NCI-H2227 treated with DMSO at 0.1 percent for 48 hours (cell line): ENCODE data around the gene FGD5.
A peak's percentile ranks its signal among the peaks of the same experiment; 100 is the strongest.

Source experiments
- DNase-seq: peaks from one replicate; lab custom pipeline; 2025; lab: John Stamatoyannopoulos, UW

Gene FGD5, protein sequence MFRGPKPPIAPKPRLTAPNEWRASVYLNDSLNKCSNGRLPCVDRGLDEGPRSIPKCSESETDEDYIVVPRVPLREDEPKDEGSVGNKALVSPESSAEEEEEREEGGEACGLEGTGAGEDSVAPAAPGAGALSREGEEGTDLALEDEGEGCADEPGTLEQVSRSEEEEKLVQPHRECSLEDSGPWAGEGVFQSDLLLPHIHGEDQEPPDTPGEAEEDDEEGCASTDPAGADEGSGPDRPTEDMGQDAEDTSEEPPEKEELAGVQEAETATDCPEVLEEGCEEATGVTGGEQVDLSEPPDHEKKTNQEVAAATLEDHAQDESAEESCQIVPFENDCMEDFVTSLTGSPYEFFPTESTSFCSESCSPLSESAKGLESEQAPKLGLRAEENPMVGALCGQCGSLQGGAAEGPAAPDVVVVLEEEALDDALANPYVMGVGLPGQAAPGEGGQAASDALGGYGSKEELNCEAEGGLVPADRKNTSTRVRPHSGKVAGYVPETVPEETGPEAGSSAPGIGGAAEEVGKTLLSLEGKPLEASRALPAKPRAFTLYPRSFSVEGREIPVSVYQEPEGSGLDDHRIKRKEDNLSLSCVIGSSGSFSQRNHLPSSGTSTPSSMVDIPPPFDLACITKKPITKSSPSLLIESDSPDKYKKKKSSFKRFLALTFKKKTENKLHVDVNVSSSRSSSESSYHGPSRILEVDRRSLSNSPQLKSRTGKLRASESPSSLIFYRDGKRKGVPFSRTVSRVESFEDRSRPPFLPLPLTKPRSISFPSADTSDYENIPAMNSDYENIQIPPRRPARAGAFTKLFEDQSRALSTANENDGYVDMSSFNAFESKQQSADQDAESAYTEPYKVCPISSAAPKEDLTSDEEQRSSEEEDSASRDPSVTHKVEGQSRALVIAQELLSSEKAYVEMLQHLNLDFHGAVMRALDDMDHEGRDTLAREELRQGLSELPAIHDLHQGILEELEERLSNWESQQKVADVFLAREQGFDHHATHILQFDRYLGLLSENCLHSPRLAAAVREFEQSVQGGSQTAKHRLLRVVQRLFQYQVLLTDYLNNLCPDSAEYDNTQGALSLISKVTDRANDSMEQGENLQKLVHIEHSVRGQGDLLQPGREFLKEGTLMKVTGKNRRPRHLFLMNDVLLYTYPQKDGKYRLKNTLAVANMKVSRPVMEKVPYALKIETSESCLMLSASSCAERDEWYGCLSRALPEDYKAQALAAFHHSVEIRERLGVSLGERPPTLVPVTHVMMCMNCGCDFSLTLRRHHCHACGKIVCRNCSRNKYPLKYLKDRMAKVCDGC (N-terminal part only)

DNA sequence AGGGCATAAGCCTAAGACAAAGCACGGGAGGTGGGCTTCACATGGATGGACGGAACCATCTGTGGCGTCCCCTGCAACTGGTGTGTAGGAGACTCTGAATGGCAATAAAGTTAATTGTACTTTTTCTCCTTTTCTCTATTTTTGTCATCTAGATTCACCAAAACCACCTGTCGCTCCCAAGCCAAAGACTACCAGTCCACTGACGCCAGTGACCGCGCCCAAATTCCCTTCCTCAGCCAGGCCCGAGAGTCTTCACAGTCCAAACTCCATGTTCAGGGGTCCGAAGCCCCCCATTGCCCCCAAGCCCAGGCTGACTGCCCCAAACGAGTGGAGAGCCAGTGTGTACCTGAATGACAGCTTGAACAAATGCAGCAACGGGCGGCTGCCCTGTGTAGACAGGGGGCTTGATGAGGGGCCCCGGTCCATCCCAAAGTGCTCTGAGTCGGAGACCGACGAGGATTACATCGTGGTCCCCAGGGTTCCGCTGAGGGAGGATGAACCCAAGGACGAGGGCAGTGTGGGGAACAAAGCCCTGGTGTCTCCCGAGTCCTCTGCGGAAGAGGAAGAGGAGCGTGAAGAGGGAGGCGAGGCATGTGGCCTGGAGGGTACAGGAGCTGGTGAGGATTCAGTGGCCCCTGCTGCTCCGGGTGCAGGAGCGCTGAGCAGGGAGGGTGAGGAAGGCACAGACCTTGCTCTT lies at the start of gene FGD5:
Gene FGD5 (plus strand): TSS at position 159 of the 697 bp plus-strand sequence. CDS start 110 bp downstream, at position 269.
- no peak for DNase-seq

DNA sequence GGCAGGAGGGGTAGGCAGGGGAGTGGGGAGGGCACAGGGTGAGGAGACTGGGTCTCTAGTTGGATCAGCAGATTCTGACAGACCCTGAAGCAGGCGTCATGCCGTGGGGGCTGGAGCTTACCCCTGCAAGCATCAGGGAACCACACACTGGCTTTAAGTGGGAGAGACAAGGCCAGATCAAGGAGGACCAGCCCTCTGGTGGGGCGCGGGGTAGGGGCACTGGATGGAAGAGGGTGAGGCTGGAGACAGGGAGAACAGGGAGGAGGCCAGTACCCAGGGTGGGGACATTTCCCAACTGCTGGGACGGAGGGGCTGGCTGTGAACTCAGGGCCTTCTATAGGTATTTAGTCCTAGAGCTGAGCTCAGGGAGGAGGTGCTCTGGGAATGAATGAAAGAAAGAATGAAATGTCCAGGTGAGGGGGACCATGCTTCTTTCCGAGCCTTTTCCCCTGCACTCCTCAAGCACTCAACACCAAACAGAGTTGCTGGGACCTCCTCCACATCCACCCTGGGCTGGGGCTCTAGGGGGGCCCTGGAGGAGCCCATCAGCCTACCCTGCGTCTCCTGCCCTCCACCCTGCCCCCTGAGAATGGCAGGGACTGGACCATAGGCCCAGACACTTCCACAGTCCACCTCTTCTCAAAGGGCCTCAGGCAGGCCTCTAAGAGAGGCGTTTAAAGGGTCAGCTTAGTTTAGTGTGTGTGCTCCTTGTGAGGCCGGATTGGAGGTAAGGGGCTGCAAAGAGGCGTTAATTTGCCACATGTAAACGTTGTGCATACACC lies 49.0 kb upstream of the FGD5 start:
- no peak for DNase-seq

DNA sequence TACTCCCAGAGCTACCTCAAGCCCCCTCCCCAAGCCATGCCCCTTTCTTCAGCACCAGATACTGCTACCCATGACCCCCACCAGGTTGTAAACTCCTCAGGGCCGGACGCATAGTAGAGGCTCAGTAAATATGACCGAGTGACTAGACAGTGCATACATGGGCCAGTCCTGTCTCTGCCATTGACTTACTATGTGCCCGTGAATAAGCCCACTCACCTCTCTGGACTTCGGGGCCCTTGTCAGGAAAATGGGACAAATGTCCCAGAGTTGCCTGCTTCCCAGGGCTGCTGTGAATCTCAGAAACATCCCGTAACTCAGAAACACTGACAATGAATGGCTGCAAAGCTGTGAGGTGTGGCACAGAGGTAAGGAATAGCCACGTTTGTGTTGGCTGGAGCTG lies 48.2 kb upstream of the FGD5 start:
- DNase-seq: no peak

DNA sequence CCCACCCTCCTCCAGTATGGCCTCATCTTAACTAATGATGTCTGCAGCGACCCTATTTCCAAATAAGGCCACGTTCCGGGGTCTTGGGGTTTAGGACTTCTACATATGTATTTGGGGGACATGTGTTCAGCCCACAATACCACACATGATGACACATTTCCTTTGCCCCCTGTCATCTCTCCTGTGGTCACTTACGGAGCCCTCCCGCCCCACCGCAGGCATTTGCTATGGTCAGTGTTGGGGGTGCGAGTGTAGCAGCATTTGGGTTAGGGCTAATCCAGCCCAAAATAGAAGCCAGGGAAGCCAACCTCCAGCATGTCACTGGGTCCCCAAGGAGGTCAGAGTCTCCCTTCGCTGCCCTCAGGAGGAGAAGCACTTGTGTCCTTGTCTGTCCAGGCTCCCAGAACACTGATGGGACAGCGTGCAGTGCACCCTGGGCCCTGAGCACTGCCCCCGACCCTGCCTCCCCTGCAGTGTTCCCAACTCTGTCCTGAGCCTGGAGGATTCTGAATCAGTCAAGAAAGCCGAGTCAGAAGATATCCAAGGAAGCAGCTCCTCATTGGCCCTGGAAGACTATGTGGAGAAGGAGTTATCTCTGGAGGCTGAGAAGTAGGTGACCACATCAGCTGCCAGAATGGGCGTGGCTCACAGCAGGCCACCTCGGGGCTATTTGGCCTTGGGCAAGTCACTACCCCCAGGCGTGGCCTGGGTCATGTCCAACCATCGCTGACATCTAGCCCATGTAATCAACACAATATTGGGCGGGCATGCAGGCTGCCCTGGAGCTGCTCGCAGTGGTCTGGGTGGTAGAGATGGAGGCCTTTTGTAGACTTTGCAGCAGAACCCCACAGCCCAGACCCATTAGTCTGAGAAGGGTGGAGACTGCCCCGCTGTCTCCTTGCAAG lies 46.9 kb upstream of the FGD5 start:
- DNase-seq: no peak

DNA sequence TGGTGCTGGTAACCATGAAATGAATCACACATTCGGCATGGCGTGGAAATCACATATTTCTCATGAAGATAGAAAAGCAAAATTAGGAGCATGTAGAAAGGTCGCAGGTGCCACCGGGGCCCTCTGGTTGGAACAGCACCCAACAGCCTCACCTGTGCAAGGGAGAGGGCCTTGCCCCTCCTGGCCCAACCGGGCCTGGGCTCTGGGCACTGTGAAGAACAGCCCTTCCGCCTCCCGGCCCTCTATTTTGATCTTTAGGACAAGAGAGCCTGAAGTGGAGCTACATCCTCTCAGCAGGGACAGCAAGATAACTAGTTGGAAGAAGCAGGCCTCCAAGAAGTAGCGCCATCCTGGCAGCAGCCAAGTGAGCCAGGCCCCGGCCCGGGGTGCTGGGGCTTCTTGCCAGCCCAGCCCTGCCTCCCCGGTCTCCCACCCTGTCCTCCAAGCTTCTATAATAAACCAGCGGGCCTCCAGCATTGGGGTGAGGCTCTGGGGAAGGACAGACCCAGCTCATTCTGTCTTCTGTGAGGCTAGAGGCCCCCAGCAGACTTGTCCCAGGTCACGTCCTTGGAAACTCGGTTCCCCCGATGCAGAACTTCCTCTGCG lies 46.1 kb upstream of the FGD5 start:
- DNase-seq: no peak

DNA sequence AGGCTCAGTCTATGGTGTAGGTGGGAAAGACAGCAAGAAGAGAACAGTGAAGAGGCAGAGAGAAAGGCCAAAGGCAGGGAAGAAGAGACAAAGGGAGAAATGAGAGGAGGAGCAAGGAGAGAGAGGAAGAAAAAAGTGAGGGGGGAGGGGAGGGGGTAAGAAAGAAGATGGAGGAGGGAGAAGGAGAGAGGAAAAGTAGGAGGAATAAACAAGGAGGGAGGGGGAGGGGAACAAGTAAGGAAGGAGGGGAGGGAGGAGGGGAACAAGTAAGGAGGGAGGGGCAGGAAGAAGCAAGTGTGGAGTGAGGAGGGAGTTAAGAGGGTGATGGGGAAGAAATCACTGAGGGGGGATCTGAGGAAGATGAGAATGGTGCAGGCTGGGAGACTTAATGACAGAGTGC lies 45.5 kb upstream of the FGD5 start:
- no peak for DNase-seq

DNA sequence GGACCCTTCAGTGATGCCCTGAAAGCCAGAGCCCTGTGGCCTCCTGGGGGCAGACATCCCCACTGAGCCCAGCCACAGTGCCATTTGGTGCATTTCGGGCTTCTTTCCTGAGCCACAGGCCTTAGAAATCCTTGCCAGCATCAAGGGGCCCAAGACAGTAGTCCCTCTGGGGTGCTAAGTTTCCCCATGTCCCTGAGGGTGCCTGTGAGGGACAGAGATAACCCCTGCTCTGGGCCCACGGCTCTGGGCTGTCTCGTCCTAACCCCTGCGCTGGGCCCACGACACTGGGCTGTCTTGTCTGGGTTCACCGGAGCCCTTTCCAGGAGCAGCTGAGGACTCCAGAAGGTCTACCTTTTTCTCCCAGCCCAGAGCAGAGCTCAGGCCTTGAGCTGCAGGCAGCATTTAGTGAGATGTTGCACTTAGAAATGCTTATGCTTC lies 45.1 kb upstream of the FGD5 start:
- DNase-seq: no peak

DNA sequence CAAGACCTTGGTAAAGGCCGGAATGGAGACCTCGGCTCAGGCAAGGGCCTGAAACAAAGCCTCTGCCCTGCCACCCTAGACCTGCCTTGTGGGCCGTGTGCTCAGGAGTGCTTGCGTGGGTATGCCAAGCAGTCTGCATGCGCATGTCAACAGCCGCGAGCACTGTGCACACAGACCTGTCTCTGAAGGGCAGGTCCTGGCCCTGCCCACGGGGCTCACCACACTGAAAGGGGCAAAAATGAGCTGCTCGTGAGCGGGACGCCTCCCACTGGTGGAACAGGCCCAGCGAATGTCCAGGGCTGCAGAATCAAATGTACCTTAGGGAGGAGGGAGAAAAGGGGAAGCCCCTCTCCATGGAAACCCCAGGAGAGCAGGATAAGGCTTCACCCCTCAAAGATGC lies 44.3 kb upstream of the FGD5 start:
- no peak for DNase-seq

DNA sequence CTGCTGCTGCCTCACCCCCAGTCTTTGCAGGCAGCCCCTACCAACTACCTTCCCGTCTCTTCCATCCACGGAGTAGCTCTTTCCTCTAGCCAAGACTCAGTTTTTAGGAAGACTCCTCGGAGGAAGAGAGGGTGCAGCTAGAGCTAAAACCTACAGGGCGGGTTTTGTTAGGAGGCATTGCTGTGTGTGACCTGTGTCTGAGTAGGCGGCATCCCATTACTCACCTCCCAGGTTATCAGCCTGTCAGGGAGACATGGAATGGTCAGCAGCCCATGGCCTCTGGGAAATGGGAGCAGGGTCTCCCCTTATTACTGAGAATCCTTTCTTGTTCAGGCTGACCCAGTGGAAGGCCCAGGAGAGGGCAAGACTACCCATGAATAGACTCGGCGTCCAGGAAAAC lies 43.8 kb upstream of the FGD5 start:
- no peak for DNase-seq

DNA sequence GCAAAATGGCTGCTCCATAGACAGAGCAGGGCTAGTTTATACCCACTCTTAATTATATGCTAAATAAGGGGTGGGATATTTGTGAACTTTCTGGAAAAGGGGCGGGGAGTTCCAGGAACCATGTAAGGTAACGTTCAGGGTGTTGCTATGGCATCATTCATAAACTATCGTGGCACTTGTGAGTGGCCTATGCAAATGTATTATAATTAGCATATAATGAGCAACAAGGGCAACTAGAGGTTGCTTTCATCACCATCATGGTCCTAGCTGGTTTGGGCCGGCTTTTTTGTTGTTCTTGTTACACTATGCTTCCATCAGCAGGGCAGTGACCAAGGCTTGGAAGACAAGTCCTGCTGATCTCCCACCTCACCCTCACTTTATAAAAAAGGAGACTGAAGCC lies 43.2 kb upstream of the FGD5 start:
- DNase-seq: no peak

DNA sequence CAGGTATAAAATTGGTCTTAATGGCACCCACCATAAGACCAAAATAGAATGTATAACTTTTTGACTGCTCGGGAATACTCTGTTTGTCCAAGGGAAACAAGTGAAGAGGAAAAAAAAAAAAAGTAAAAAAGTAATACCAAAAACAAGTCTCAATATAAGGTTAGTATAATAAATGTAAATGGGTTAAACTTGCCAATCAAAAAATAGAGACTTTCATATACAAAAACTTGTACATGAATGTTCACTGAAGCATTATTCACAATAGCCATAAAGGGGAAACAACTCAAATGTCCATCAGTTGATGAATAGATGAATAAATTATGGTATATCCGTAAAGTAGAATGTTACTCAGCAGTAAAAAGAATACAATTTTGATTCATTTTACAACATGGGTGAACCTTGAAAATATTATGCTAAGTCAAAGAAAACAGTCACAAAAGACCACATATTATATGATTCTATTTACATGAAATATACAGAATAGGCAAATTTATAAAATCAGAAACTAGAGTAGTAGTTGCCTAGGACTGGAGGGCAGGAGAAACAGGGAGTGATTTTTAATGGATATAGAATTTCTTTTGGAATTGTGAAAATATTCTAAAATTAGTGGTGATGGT lies 39.6 kb upstream of the FGD5 start:
- DNase-seq: no peak

DNA sequence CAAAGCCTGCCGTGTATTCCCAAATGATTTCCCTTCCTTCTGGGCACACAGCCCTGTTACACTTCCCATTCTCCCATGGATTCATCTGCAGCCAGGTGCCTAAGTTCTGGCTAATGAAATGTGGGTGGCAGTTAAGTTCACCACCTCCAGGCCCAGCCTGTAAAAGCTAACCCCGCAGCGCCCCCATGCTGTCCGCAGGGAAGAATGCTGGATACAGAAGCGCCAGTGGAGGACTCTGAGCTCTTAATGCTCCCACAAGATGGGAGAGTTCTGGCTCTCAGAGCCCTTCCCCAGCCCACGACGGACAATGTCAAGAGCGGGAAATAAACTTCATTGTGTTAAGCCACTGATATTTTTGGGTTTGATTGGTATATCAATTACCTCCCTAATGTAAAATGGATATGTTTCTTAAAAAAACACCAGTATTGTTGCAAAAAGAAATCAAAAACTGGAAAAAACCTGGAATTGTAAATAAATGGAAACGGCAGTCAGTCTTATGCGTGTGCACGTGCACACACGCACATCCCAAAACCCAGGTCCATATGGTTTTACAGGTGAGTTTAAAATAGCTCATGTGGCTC lies 37.7 kb upstream of the FGD5 start:
- DNase-seq: no peak

DNA sequence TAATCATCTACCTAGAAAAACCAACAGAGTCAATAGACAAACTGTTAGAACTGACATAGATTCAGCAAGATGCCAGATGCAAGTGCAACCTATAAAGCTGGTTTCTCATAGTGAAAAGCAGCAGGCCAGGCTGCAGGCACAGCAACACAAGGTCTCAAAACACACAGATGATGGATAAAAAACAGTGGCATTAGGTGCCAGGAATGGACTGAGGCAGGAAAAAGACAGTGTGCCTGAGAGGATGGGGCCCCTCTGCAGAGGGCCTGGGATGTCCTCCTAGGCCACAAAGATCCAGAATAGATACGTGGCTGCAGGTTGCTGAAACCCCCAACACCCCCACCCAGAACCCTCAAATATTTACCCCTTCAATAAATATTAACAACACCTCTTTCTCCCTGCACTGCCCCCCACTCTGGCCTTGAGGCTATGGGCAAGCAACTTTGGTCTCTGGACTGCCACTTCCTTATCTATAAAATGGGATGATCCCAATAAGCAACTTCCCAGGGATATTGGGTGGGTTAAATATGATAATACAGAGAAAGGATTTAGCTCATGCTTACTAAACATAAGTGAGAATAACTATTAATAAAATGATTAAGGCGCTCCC lies 35.2 kb upstream of the FGD5 start:
- no peak for DNase-seq

DNA sequence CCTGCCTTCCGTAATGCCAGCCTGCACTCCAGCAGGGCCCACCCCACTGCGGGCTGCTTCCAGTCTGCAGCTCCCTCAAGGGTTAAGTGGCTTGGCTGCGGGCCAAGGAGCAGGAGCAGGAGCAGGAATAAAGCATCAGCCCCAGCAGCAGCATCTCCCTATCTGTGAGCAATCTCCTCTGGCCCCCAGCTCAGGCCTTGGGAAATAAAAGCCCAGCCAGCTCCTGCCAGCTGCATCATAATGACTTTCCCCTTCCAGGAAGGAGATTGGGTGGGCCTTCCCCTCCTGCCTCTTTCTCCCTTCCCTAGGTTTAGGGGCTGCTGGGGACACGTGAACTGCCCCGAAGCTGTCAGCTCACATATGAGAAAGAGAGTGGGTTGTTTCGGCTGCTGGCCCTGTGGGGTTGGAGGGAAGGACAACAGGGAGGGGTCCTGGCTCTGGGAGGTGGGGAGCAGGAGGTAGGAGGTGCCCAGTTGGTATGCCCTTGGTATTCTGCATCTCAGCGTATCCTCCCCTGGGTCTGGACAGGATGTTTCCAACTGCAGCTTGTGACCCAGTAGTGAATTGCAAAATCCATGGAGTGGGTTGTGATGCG lies 34.6 kb upstream of the FGD5 start:
- peak; percentile 84 for DNase-seq

DNA sequence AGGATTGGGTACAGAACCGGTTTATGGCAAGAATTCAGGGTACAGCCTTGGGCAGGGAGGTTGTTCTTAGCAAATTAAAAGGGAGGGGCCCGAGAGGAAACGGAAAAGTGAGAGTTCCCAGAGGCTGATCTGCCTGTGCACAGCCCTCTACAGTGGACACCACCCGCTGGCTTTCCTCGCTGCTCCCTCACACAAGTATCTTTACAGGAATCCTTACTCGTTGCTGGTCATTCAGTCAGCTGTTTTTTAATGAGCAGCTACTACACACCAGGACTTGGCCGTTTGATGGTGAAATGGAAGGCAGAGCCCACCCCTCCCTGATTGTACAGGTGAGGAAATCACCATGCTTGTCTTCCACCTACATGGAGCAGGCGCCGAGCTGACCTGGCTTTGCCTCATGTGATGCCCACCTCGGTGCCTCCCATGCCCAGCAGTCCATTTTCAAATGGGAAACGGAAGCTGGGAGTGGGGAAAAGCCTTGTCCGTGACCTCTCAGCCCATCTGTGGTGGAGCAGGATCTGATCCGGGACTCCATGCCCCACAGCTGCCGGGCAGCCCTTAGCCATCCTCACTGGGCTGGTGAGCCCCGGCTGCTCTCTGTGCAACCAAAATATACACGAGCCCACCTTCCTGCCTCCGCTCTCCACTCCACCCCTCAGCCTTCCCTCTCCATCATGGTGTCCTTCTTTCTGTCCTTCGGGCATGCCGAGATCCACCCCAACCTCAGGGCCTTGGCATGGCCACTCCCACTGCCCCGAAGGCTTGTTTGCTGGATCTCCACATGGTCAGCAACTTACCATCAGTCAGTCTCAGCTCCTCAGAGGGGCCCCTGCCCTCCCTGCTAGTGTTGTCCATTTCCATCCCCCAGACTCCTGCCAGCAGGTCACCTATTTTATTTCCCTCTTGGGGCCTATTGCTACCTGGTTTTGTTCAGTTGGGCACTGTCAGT lies 33.3 kb upstream of the FGD5 start:
- no peak for DNase-seq

DNA sequence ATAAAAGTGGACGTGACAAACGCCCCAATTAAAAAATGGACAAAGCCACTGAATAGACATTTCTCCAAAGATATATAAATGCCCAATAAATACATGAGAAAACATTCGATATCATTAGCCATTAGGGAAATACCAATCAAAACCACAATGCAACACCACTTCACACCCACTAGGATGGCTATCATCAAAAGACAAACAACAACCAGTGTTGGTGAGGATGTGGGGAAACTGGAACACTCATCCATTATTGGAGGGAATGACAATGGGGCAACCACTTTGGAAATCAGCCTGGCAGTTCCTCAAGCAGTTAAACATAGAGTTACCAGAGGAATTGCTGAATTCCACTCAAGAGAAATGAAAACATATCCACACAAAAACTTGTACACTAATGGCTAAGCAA lies 32.4 kb upstream of the FGD5 start:
- no peak for DNase-seq

DNA sequence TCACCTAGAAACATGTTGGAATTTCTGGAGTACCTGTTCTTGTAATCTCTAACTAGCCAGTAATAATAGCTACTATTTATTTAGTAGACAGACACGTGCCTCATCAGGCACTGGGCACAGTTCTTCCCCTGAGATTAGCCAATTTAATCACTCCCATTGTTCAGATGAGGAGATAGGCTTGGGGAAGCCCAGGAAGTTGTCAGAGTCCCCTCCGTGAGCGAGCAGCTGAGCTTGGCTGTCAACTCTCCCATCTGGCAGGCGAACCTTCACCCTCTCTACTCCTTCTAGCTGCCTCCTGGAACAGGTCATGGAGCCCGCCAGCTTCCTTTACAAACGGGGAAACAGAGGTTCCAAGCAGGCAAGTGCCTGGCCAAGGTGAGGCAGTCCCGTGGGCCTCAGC lies 31.1 kb upstream of the FGD5 start:
- DNase-seq: no peak
